KOPT-K1 (cell line): ENCODE measurements around the gene DAB2IP.

Experiments used
- H3K27ac ChIP-seq: fragments of 200-600 bp; sonication (generic); 2 replicates; pipeline ENCODE4 v1.5.1; 2016; ENCODE audit warnings: antibody characterized with exemption, mild to moderate bottlenecking, low read depth, low read length; ENCODE audit not compliant: poor library complexity, severe bottlenecking
- H3K36me3 ChIP-seq: fragments of 200-600 bp; sonication (generic); 2 replicates; pipeline ENCODE4 v1.5.1; 2017; ENCODE audit warnings: antibody characterized with exemption, mild to moderate bottlenecking, low read length, moderate library complexity; ENCODE audit not compliant: insufficient read depth
- H3K9me3 ChIP-seq: fragments of 200-600 bp; sonication (generic); 2 replicates; pipeline ENCODE4 v1.5.1; 2017; ENCODE audit warnings: antibody characterized with exemption, low read length, mild to moderate bottlenecking; ENCODE audit not compliant: insufficient read depth, poor library complexity, severe bottlenecking

The DAB2IP gene

DNA sequence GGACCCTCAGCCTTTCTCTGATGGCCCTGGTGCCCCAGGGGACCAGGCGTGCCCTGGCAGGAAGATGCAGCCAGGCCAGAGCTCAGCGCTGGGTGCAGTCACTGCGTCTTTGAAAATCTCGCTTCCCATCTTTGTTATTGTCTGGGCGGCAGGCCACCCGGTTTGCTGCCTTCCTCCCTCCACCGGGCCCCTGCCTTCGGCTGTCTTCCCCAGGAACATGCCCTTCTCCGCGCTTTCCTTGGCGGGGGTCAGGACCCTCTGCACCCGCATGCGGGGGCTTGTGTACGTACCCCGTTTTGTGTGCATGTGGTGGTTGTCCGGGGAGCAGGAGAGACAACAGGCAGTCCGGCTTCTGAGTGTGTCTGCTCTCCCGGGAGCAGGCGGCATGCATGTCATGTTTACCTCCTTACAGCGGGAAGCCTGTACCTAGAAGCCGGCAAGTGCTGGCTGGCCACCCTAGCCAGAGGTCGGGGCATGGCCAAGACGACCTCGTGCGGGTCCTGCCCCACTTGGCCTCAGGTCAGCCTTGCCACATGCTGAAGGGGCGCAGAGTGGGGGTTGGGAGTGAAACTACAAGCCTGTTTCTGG lies 49.5 kb downstream of the DAB2IP start:
- no peaks in the 10 kb centered on the region for H3K36me3 ChIP-seq
- no peaks in the 10 kb centered on the region for H3K9me3 ChIP-seq
- no peak overlapping the region for H3K27ac ChIP-seq

DNA sequence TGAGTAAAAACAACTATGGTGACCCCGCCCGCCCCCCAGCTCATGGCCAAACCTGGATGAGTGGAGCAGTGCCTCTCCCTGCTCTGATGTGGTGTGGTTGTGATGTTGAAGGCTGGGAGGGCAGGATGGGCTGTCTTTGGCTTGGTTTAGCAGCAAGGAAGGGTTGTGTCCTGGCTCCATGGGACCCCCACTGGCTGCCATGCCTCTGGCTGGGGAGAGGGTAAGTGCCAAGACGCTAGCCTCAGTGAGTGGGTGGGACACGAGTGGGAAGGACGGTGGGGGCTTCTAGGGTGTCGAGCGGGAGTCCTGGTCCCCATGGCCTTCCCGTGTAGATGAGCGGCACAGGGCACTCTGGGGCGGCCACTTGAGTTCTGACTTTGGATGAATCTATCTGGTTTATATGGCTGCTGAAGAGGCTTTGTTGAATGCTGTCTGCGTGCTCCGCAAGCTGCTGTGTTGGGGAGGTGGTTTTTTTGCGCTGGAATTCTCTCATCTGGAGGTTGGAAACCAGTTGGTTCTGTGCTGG lies 50.4 kb downstream of the DAB2IP start:
- Histone ChIP-seq H3K9me3 (no peaks in the 10 kb centered on the region), H3K27ac (no peak overlapping the region), H3K36me3 (no peaks in the 10 kb centered on the region)

DNA sequence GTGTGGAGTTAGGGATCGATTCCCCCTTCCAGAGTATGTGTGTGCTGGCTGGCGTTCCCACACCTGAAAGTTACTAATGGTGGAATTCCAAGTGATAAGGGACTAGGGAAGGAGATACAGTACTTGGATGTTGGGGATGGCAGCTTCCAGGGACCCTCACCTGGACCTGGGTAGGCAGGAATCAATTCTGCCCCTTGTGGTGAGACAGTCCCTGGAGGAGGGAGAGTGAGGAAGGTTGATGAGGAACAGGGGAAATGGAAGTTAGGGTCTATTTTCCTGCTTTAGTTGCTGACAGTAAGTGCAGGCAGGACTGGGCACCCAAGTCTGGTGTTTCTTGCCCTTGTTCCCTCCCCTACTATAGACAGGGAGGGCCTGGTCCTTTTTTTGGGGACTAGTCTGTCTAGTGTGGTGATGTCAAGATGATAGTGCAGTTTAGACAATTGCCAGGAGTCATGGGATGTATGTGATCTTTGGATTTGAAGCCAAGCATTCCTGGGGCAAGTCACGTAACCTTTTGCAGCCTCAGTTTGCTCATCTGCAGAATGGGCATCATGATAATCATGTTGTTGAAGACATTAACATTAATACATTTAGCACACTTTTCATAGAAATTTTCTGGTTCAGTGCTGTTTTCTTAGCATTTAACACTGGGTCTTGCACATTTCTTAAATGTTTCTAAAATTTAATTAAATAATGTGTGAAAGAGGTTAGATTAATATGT lies 51.7 kb downstream of the DAB2IP start:
- no peak overlapping the region for H3K27ac ChIP-seq
- H3K9me3 ChIP-seq: no peaks in the 10 kb centered on the region

DNA sequence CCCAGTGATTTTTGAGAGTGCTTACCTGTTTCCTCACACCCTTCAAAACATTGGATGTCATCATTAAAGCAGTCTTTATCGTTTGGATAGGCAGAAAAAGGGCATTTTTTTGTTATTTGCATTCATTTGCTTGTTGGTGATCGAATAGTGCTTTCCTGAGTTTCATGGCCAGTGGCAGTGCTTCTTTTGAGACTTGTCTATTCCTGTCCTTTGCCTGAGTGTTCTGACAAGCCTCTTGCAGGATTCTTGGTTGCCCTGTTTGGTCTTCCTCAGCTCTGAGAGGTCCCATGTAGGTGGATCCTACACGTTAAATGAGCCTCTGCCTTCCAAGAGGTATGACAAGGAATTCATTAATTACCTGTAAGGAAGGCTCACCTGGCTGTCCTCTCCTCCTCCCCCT lies 52.8 kb downstream of the DAB2IP start:
- Histone ChIP-seq H3K9me3 (no peaks in the 10 kb centered on the region), H3K27ac (no peak overlapping the region), H3K36me3 (no peaks in the 10 kb centered on the region)

More for the DNA sequence above, 51.7 kb downstream of the DAB2IP start:
- no peaks in the 10 kb centered on the region for H3K36me3 ChIP-seq

DNA sequence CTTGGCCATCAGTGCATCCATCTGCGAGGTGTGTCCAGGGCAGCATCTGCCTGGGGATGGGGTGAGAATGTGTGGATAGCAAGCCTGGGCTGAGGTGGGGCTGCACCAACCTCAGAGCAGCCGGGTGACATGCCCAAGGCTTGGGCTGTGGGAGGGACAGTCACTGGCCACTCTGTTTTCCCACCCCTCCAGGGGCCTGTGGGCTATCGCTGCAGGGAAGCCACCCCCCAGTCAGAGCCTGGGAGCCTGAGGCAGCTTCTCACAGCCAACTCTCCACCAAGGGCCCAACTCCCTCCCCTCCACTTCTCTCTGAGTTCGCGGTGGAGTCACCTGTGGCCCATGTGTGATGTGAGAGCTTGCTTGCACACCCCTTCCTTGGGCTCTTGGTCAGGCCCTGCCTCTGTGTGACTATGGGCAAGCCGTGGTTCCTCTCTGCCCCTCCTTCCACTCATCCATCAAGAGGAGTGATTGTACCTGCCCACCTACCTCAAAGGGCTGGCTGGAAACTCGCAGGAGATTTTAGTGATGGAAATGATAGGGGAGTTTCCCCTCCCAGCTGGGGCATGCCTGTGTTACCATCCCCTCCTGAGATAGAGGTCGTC lies 54.8 kb downstream of the DAB2IP start:
- Histone ChIP-seq H3K36me3 (no peaks in the 10 kb centered on the region), H3K27ac (no peak overlapping the region), H3K9me3 (no peaks in the 10 kb centered on the region)

DNA sequence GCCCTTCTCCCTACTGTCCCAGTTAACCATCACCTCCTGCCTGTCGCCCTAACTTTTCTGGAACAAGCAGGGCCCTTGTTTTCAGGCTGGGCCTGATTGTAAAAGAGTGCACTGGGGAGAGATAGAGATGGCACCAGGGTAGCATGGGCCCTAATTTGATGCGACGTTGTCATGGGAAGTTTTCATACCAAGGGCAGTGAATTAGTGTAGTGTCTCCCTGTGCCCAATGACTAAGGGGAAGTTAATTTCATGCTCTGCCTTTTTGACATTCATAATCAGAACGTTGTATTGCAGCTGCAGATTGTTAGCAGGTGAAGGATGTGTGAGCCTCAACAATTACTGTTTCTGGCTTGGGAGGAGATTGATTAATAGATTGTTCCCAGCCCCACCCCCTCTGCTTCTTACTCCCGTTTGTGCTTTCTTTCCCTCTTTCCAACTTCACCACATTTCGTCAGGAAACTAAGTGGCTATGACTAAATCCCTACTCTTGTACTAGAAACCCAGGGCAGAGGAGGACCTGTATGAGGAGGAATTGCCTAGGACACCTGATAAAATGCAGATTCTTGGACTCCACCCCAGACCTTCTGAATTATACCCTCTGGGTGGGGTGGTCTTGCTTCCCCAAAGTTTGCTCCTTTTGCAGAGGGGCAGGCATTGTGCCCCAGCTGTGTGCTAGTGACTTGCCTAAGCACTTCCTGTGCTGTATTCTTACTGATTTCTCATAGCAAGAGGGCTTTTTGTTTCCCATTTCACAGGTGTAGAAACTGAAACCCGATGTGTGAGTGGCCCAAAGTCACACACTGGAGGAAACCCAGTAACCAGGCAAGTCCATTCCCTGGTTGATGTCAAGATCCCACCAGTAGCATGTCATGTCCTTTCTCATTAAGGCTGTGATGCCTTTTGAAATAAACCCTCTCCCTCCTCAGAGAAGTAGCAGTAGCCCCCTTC lies 56.3 kb downstream of the DAB2IP start:
- Histone ChIP-seq H3K36me3 (no peaks in the 10 kb centered on the region), H3K9me3 (no peaks in the 10 kb centered on the region), H3K27ac (peak overlapping the region; percentile 42)

DNA sequence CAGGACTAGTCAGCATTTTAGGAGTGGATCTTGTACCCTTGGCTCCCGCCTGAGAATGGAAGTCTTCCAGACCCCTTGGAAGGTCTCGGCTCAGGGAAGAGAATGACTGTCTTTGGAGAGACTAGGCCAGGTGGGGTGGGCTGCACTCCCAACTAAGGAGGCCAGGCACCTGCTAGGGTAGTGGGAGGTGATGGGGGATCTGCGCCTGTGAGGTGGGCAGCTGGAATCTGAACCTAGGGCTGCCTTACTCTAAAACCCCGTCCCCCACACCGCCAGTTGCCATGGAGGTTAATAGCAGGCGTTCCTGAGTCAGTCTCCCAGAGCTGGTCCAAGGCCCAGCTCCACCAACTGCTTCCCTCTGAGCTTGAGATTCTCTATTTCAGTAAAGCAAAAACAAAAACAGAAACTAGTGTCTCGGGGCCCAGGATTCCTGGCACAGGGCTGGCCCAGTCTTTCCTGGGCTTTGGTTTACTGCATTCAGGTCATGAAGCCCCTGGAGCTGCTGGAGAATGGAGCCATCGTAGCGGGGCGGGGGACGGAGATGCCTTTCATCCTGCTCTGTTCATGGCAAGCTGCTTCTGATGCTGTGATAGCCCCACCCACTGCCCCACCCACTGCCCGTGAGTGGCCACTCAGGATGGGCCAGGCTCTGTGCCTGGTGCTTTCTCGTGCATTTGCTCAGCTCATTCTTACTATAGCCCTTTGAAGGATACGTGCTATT lies 57.5 kb downstream of the DAB2IP start:
- no peaks in the 10 kb centered on the region for H3K36me3 ChIP-seq

DNA sequence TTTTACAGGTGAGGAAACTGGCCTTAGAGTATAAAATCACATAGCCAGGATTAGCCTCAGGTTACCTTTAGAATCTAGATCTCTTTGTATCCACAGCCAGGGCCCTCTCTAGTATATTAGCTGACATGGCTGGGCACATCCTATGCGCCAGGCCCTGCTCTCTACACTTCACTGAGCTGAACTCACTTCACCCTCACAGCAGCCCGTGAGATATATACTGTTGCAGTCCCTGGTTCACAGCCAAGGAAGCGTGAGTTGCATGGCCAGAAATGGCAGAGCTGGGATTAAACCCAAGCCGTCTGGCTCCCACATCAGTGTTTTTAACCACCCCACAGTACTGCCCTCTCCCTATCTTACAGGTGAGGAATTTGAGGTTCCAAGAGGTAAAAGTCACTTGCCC lies 58.4 kb downstream of the DAB2IP start:
- H3K27ac ChIP-seq: no peak overlapping the region
- no peaks in the 10 kb centered on the region for H3K9me3 ChIP-seq
- no peaks in the 10 kb centered on the region for H3K36me3 ChIP-seq

More for the DNA sequence above, 57.5 kb downstream of the DAB2IP start:
- Histone ChIP-seq H3K9me3 (no peaks in the 10 kb centered on the region), H3K27ac (peak overlapping the region; percentile 42)

DNA sequence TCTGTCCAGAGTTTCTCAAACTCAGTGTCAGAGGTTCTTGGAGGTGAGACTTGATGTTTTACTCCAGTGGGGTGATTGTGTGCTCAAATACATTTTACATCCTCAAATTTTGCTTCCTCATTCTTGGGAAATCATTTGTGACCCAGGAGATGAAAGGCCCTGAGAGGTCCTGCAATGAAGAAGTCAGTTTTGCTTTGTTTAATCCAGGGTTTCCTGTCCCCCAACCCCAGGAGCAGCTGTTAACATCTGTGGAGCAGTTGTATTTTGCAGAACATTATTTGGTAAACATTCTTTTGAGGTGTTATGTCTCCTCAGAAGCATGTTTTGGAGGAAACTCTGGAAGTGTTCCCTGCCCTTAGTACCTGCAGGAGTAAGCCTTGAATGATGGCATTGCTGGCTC lies 59.8 kb downstream of the DAB2IP start:
- no peak overlapping the region for H3K27ac ChIP-seq
- H3K36me3 ChIP-seq: no peaks in the 10 kb centered on the region

DNA sequence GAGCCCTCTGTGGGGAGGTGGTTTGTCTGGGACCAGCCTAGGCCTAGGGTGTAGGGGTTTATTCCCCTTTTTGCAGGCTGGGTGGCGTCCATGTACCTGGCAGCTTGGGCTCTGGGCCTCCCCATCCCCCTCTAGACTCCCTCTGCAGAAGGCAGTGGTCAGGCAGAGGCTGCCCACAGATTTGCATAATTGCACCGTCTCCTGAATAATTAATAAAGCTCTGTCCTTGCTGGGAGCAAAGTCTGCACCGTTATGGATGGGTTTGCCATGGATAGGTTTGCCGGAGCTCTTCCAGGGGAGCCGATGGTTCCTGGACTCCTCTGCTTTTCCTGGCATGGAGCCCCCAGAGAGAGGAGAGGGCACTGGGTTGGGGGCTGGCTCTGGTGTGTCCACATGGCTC lies 60.4 kb downstream of the DAB2IP start:
- Histone ChIP-seq H3K27ac (no peak overlapping the region), H3K36me3 (no peaks in the 10 kb centered on the region), H3K9me3 (no peaks in the 10 kb centered on the region)

More for the DNA sequence above, 59.8 kb downstream of the DAB2IP start:
- H3K9me3 ChIP-seq: no peaks in the 10 kb centered on the region

DNA sequence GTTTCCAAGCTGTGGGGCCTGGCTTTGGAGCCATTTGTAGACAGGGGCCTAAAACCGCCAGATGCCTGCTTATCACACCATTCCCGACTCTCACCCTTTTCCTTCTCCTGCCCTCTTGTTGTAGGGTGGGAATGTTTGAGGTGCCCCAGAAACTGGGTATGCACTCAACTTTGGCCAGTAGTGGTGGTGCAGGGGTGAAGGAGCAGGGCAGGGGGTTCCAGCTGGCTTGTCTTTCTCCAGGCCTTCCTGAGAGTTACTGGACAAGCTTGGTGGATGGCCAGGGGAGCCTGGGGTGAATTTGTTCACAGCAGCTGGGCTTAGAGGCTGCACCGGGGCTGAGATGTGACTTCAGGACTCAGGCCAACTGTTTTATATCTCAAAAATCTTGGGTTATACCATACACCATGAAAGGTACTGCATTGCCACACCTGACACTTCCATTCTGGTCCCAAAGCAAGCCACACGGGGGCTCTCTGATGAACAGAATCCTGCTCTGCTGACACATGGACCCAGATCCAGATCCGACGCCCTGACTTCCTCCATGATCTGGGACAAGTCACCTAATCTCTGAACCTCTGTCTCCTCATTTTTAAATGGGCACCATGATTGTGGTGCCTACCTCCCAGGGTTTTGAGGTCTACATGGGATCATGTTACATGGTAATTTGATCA lies 62.1 kb downstream of the DAB2IP start:
- no peaks in the 10 kb centered on the region for H3K9me3 ChIP-seq

DNA sequence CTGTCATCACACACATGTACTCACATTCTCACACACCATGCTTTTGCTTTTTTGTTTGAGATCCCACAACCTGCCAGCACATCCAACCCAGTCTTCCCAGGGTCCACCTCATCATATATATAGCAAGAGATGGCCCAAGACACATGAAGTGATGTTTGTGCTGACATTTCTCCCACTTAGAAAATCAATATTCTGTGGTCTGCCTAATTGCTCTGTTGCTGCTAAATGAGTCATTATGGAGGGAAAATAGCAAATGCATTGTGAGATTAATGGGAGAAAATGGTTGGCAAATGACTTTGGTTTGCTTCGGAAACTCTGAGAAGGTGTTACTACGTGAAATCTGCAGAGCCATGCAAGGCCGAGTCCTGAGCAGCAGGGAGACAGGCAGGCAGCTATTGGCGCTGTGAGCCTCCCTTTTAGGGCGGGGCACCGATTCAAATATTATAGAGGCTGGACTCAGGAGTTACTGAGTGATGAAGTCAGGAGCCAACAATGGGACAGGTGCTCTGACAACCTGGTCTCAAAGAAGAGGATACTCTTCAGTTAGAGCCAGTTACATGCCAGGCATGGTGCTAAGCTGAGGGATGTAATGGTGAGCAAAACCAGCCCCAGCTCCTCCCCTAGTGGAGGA lies 62.8 kb downstream of the DAB2IP start:
- Histone ChIP-seq H3K36me3 (no peaks in the 10 kb centered on the region), H3K27ac (no peak overlapping the region), H3K9me3 (no peaks in the 10 kb centered on the region)

More for the DNA sequence above, 62.1 kb downstream of the DAB2IP start:
- Histone ChIP-seq H3K36me3 (no peaks in the 10 kb centered on the region), H3K27ac (no peak overlapping the region)

DNA sequence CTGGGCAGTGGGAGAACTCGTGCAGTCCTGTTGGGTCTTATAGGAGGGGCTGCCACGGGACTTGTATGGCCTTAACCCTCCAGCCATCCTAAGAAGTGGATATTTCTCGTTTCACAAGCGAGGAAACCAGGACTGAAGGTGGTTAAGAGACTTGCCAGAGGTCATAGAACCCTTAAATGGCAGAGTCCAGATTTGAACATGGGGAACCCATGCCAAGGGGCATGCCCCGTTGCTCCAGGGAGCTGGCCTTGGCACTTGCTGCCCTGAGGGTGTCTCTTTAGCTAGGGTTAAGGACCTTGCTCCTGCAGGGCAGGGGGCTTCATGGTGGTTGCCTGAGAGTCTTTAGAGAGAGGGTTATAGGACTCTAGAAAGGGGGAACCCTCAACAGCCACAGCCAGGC lies 63.4 kb downstream of the DAB2IP start:
- Histone ChIP-seq H3K27ac (no peak overlapping the region), H3K36me3 (no peaks in the 10 kb centered on the region), H3K9me3 (no peaks in the 10 kb centered on the region)
